Measurements from ENCODE around the gene DMD.

DMD gene

DNA sequence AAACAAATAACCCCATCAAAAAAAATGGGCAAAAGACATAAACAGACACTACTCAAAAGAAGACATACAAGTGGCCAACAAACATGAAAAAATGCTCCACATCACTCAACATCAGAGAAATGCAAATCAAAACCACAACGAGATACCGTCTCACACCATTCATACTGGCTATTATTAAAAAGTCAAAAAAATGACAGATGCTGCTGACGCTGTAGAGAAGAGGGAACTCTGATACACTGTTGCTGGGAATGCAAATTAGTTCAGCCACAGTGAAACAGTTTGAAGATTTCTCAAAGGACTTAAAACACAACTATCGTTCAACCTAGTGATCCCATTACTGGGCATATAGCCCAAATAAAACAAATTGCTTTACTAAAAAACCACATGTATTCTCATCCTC is 1468.3 kb downstream of the DMD start:
- TF ChIP-seq, protein P1, sequence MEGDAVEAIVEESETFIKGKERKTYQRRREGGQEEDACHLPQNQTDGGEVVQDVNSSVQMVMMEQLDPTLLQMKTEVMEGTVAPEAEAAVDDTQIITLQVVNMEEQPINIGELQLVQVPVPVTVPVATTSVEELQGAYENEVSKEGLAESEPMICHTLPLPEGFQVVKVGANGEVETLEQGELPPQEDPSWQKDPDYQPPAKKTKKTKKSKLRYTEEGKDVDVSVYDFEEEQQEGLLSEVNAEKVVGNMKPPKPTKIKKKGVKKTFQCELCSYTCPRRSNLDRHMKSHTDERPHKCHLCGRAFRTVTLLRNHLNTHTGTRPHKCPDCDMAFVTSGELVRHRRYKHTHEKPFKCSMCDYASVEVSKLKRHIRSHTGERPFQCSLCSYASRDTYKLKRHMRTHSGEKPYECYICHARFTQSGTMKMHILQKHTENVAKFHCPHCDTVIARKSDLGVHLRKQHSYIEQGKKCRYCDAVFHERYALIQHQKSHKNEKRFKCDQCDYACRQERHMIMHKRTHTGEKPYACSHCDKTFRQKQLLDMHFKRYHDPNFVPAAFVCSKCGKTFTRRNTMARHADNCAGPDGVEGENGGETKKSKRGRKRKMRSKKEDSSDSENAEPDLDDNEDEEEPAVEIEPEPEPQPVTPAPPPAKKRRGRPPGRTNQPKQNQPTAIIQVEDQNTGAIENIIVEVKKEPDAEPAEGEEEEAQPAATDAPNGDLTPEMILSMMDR (IDR thresholded peaks at IDR 0.05; ENCODE audit: control insufficient read depth, extremely low read depth, insufficient read depth): no peak
- no peak for DNase-seq (ENCODE audit: low read depth)
- no peak overlapping the region for H3K4me3 ChIP-seq (ENCODE audit: low read depth, low read length)

DNA sequence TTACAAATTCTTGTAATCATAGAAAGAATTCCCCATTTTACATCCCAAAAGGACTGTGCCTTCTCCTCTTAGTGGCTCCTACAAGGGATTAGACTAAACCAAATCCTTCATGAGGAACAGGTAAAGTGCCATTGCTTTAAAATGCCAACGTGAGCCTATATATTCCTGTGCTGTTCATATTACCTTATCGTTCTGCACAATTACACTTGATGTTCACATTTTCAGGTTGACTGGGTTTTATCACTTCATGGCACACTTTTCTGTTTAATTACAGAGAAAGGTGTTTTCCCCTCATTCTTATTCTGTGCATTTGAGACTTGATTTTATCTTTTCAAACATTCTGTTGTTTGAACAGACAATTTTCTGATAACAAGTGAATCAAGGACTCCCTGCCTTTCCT is 1493.9 kb downstream of the DMD start:
- H3K4me3 ChIP-seq (ENCODE audit: low read depth, low read length): no peak overlapping the region
- TF ChIP-seq, protein P1 (IDR thresholded peaks at IDR 0.05; ENCODE audit: control insufficient read depth, extremely low read depth, insufficient read depth): no peak
- DNase-seq (ENCODE audit: low read depth): no peak

DNA sequence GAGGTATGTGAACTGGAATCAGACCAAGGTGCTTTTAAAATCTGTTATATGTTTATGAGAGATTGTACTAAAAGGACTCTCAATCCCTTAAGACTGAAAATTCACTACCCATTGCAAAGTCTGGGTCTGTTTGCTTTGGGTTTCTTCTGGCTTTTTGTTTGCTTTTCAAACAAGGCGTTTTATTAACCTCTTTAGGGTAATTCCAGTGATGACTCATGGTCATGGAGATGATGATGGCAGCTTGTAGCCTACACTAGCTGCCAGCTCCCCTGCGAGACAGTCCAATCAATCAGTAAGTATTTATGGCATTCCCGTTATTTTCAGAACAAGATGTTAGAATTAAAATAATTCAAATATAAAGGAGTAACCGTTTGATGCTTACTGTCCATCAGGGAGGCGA is 1495.7 kb downstream of the DMD start:
- DNase-seq (ENCODE audit: low read depth): no peak
- no peak overlapping the region for H3K4me3 ChIP-seq (ENCODE audit: low read depth, low read length)
- TF ChIP-seq, protein P1 (IDR thresholded peaks at IDR 0.05; ENCODE audit: control insufficient read depth, extremely low read depth, insufficient read depth): no peak

DNA sequence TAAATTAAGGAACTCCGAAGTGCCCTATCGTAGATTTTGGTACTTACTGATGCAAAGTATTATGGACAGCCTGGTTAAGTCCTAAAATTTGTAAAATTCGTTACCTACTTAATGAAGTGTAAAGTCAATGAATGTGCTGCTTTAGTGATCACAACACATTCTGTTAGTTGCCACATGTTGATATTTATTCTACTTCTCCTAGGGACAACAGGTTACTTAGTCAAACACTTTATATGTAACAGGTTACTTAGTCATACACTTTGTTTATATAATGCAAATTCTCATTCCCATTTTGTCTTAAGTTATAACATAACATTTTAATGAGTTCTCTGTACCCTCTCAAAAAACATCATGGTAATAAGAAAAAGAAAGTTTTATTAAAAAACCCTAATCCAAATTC is 1496.6 kb downstream of the DMD start:
- no peak for DNase-seq (ENCODE audit: low read depth)
- TF ChIP-seq, protein P1 (IDR thresholded peaks at IDR 0.05; ENCODE audit: control insufficient read depth, extremely low read depth, insufficient read depth): no peak
- no peak overlapping the region for H3K4me3 ChIP-seq (ENCODE audit: low read depth, low read length)

DNA sequence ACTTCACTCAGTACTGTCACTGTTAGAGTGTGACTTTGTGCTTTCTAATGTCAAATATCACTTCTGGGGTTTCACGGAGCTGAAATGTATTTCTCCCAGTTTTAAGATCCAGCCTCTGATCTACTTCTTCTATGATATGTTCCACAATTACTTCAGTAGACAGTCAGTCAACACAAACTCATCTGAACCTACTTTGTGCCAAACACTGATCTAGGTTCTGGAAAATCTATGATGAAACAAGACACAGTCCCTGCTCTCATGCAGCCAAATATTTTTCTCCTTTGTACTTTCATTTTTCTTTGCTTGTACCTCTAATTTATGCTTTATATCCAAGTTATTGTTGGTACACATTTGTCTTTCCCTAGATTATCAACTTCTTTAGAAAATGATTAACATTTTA is 1498.2 kb downstream of the DMD start:
- no peak overlapping the region for H3K4me3 ChIP-seq (ENCODE audit: low read depth, low read length)
- TF ChIP-seq, protein P1 (IDR thresholded peaks at IDR 0.05; ENCODE audit: control insufficient read depth, extremely low read depth, insufficient read depth): no peak
- no peak for DNase-seq (ENCODE audit: low read depth)

DNA sequence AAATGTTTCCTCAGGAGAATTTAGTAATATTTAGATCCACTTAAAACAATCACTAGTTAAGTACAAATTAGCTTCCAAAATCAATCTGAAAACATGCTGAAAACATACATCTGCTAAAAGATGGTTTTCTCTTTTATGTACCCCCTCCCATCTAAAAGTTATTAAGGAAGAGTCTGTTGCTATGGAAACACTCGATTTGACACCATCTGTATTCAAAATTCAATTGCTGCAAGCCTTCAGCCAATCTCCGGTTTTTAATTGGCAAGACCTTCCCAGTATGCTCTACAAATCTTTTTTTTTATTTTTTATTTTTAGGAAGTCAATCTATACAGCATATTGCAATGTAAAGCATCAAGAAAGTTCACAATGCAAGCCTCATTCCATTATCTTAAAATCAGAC is 1500.2 kb downstream of the DMD start:
- TF ChIP-seq, protein P1 (IDR thresholded peaks at IDR 0.05; ENCODE audit: control insufficient read depth, extremely low read depth, insufficient read depth): no peak
- DNase-seq (ENCODE audit: low read depth): no peak
- H3K4me3 ChIP-seq (ENCODE audit: low read depth, low read length): no peak overlapping the region

DNA sequence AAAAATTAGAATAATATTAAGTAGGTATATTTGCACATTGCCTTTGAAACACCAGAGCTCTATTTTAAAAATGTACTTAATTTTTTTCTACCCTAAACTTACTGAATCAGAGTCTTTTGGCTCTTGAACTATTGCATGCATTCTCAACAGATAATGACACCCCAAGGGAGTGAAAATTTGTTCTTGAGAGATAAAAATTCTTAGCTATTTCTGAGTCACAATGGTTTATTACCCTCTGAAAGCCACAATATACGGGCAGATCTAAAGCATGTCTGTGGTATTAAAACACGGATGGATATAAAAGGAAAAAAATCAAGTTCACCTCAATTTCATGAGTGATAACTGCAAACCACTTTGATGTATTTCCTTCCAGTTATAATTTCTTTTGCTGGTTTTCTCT is 1503.2 kb downstream of the DMD start:
- TF ChIP-seq, protein P1 (IDR thresholded peaks at IDR 0.05; ENCODE audit: control insufficient read depth, extremely low read depth, insufficient read depth): no peak

More for the DNA sequence above, 1503.2 kb downstream of the DMD start:
- H3K4me3 ChIP-seq (ENCODE audit: low read depth, low read length): no peak overlapping the region
- no peak for DNase-seq (ENCODE audit: low read depth)
